Measurements from ENCODE around the gene ZNF253. TPM values are rescaled to one million over a fixed set of nuclear protein-coding genes. Genes with fewer than 3 reads are reported as not detected.

Gene ZNF253
- total and polyA plus RNA-seq, 2 experiments from 2014 or later, result 31.4 to 44.7 TPM

DNA sequence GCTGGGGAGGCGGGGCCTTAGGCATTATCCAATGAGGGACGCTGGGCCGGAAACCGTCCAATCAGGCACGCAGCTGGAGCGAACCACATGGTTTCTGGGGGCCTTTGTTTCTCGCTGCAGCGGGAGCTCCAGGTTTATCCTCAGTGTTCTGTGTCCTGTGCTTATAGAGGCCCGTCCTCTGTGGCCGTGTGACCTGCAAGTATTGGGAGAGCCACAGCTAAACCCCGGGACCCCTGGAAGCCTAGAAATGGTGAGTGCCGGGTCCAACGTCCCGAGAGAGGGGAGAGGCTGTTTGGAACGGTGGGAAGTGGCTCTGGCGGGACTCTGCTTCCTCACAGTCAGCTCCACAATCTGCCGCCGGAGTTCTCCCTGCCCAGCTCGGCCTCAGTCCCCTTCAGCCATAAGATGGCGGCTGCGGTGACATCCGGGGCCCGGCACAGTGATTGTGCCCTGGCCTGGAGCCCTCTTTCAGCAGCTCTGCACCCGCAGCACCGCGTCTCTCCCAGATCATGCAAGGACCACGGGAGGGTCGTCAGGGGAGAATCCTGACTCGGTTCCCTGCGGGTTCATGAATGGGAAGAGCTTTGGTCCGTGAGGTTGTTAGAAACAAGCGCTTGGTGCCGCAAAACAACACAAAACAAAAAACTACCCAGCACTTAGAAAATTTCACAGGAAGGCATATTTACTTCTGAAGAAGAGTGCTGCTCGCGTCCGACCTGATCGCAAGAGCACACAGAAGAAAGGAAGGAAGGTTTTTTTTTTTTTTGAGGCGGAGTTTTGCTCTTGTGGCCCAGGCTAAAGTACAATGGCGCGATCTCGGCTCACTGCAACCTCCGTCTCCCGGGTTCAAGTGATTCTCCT is at the start of gene ZNF253 (continued):
- no peak for TF ChIP-seq ZNF331 (CRISPR knock-in tag; IDR thresholded peaks at IDR 0.05; ENCODE audit: low read depth)

GRCh38 chr19:19816679-19817078 is 49.0 kb upstream of the ZNF253 start:
- H3K36me3 Mint-ChIP-seq (ENCODE audit: low read depth), result peaks cover 24% of the 10 kb centered on the region
- DNase-seq (ENCODE audit: low spot score), result peak; percentile 27
- H2AFZ ChIP-seq, result no peak overlapping the region
- peaks cover 89% of the 10 kb centered on the region for H3K79me2 ChIP-seq (replicated peaks; ENCODE audit: insufficient read depth)
- H3K27ac Mint-ChIP-seq, result no peak overlapping the region
- TF ChIP-seq EZH2phosphoT487 (IDR thresholded peaks at IDR 0.05; ENCODE audit: unreplicated experiment), result no peak
- TF ChIP-seq NANOG (IDR thresholded peaks at IDR 0.05; ENCODE audit: borderline replicate concordance), result no peak
- TF ChIP-seq POLR2AphosphoS5 (IDR thresholded peaks at IDR 0.05; ENCODE audit: low read depth), result no peak
- H3K9me3 Mint-ChIP-seq, result peaks cover 7% of the 10 kb centered on the region; the same call in 2 of the 3 replicates
- no peaks in the 10 kb centered on the region for H3K4me1 ChIP-seq (ENCODE audit: insufficient read depth)
- no peak overlapping the region for H3K27ac ChIP-seq (ENCODE audit: low read depth)
- no peak overlapping the region for H3K4me3 ChIP-seq
- H3K27me3 Mint-ChIP-seq (ENCODE audit: insufficient read depth, low read depth, poor library complexity), result peaks cover 8% of the 10 kb centered on the region
- ATAC-seq, result no peak
- H3K4me1 Mint-ChIP-seq, result peaks cover 2% of the 10 kb centered on the region; the same call in 1 of the 3 replicates
- H3K9me2 ChIP-seq (ENCODE audit: insufficient read depth), result no peaks in the 10 kb centered on the region
- no peak overlapping the region for H3K4me2 ChIP-seq
- H3K36me3 ChIP-seq (ENCODE audit: insufficient read depth), result no peaks in the 10 kb centered on the region
- H3K27me3 ChIP-seq (ENCODE audit: insufficient read depth), result no peaks in the 10 kb centered on the region
- H3K4me3 Mint-ChIP-seq, result no peak overlapping the region
- H4K20me1 ChIP-seq (replicated peaks; ENCODE audit: insufficient read depth), result peaks cover 13% of the 10 kb centered on the region
- H3F3A ChIP-seq (replicated peaks; ENCODE audit: low read depth), result no peaks in the 10 kb centered on the region; the same call in 1 of the 2 replicates

- Histone ChIP-seq H3K79me2 (replicated peaks; ENCODE audit: insufficient read depth) (peaks cover 82% of the 10 kb centered on the region), H3F3A (replicated peaks; ENCODE audit: low read depth) (no peaks in the 10 kb centered on the region; the same call in 1 of the 2 replicates), H3K27me3 (ENCODE audit: insufficient read depth) (no peaks in the 10 kb centered on the region), H4K20me1 (replicated peaks; ENCODE audit: insufficient read depth) (peaks cover 10% of the 10 kb centered on the region), H3K36me3 (ENCODE audit: insufficient read depth) (no peaks in the 10 kb centered on the region), H3K4me3 (no peak overlapping the region), H3K9me2 (ENCODE audit: insufficient read depth) (no peaks in the 10 kb centered on the region), H3K4me2 (no peak overlapping the region), H2AFZ (no peak overlapping the region), H3K27ac (ENCODE audit: low read depth) (no peak overlapping the region), H3K4me1 (ENCODE audit: insufficient read depth) (no peaks in the 10 kb centered on the region)
- peaks cover 24% of the 10 kb centered on the region for H3K36me3 Mint-ChIP-seq (ENCODE audit: low read depth)
- no peak overlapping the region for H3K4me3 Mint-ChIP-seq
- peaks cover 2% of the 10 kb centered on the region; the same call in 1 of the 3 replicates for H3K4me1 Mint-ChIP-seq
- no peak overlapping the region for H3K27ac Mint-ChIP-seq
- ATAC-seq (no peak), DNase-seq (ENCODE audit: low spot score) (no peak)
- H3K9me3 Mint-ChIP-seq, result peaks cover 9% of the 10 kb centered on the region; the same call in 2 of the 3 replicates
- H3K27me3 Mint-ChIP-seq (ENCODE audit: insufficient read depth, low read depth, poor library complexity), result peaks cover 8% of the 10 kb centered on the region
- TF ChIP-seq STAT1 (IDR thresholded peaks at IDR 0.05; ENCODE audit: unreplicated experiment), result no peak
- TF ChIP-seq POLR2AphosphoS5 (IDR thresholded peaks at IDR 0.05; ENCODE audit: low read depth), result no peak
- TF ChIP-seq EZH2 (IDR thresholded peaks at IDR 0.05; ENCODE audit: low read depth, unreplicated experiment), result no peak
- TF ChIP-seq, protein P1, sequence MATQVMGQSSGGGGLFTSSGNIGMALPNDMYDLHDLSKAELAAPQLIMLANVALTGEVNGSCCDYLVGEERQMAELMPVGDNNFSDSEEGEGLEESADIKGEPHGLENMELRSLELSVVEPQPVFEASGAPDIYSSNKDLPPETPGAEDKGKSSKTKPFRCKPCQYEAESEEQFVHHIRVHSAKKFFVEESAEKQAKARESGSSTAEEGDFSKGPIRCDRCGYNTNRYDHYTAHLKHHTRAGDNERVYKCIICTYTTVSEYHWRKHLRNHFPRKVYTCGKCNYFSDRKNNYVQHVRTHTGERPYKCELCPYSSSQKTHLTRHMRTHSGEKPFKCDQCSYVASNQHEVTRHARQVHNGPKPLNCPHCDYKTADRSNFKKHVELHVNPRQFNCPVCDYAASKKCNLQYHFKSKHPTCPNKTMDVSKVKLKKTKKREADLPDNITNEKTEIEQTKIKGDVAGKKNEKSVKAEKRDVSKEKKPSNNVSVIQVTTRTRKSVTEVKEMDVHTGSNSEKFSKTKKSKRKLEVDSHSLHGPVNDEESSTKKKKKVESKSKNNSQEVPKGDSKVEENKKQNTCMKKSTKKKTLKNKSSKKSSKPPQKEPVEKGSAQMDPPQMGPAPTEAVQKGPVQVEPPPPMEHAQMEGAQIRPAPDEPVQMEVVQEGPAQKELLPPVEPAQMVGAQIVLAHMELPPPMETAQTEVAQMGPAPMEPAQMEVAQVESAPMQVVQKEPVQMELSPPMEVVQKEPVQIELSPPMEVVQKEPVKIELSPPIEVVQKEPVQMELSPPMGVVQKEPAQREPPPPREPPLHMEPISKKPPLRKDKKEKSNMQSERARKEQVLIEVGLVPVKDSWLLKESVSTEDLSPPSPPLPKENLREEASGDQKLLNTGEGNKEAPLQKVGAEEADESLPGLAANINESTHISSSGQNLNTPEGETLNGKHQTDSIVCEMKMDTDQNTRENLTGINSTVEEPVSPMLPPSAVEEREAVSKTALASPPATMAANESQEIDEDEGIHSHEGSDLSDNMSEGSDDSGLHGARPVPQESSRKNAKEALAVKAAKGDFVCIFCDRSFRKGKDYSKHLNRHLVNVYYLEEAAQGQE (IDR thresholded peaks at IDR 0.05; ENCODE audit: unreplicated experiment), result no peak
- no peak for TF ChIP-seq EZH2phosphoT487 (IDR thresholded peaks at IDR 0.05; ENCODE audit: unreplicated experiment)
These were observed 48.3 kb upstream of the ZNF253 start for GRCh38 chr19:19817357-19817756.
